Lower leg skin (tissue), 3 donors: ENCODE data around the gene SLC3A2.
A peak's percentile ranks its signal among the peaks of the same experiment; 100 is the strongest.

Source experiments
- POLR2A ChIP-seq, 2 donors: fragments of 450-650 bp; IDR thresholded peaks; one replicate each; pipeline ENCODE4 v1.6.1; 2016 to 2017; ENCODE audit warnings: antibody characterized with exemption in 2 of 2, mild to moderate bottlenecking in 1 of 2, moderate library complexity in 1 of 2
- TF ChIP-seq, protein P1 (sequence below), 3 donors: fragments of 450-650 bp; IDR thresholded peaks; one replicate each; pipeline ENCODE4 v1.5.1; 2016; ENCODE audit warnings: antibody characterized with exemption in 3 of 3, mild to moderate bottlenecking in 3 of 3, moderate library complexity in 2 of 3

GRCh38 chr11:62831520-62832335 is 49.0 kb upstream of the SLC3A2 start, which contains the start of gene STX5:
- TF ChIP-seq, protein P1, sequence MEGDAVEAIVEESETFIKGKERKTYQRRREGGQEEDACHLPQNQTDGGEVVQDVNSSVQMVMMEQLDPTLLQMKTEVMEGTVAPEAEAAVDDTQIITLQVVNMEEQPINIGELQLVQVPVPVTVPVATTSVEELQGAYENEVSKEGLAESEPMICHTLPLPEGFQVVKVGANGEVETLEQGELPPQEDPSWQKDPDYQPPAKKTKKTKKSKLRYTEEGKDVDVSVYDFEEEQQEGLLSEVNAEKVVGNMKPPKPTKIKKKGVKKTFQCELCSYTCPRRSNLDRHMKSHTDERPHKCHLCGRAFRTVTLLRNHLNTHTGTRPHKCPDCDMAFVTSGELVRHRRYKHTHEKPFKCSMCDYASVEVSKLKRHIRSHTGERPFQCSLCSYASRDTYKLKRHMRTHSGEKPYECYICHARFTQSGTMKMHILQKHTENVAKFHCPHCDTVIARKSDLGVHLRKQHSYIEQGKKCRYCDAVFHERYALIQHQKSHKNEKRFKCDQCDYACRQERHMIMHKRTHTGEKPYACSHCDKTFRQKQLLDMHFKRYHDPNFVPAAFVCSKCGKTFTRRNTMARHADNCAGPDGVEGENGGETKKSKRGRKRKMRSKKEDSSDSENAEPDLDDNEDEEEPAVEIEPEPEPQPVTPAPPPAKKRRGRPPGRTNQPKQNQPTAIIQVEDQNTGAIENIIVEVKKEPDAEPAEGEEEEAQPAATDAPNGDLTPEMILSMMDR (IDR thresholded peaks at IDR 0.05) = no peak
- peak in 1 of 2 donors; percentile 50 for TF ChIP-seq POLR2A (IDR thresholded peaks at IDR 0.05)
